Natural killer cell (primary cell): ENCODE measurements around the gene KITLG. TPM values are rescaled to one million over a fixed set of nuclear protein-coding genes. Genes with fewer than 3 reads are reported as not detected.

Experiments
- ATAC-seq, 3 donors: fragments of 150-1000 bp in 2 of 3; fragments of 200-7000 bp in 1 of 3; cut with Tn5 transposase; 1 replicate in 1 of 3; 2 replicates in 2 of 3; pipeline ENCODE4 v1.10.0; 2021; ENCODE audit warnings: mild to moderate bottlenecking in 2 of 3, moderate library complexity in 2 of 3
- DNase-seq, 2 donors: peaks; one replicate each; pipeline versions ENCODE4 v3.0.0 to v3.0.0-alpha.2; 2013 to 2021; ENCODE audit warnings: mixed read lengths in 1 of 2
- H3K27ac ChIP-seq: one replicate; pipeline ENCODE4 v1.5.1; 2013; ENCODE audit warnings: mild to moderate bottlenecking, low read length
- H3K27me3 ChIP-seq: one replicate; pipeline ENCODE4 v1.6.1; 2013; ENCODE audit warnings: low read length; ENCODE audit not compliant: control insufficient read depth, insufficient read depth
- H3K36me3 ChIP-seq: one replicate; pipeline ENCODE4 v1.6.1; 2013; ENCODE audit warnings: low read length; ENCODE audit not compliant: control insufficient read depth, insufficient read depth
- H3K4me1 ChIP-seq: one replicate; pipeline ENCODE4 v1.6.1; 2013; ENCODE audit warnings: low read length; ENCODE audit not compliant: control insufficient read depth, insufficient read depth
- H3K4me3 ChIP-seq: one replicate; pipeline ENCODE4 v1.5.1; 2013; ENCODE audit warnings: low read length
- H3K9me3 ChIP-seq: one replicate; pipeline ENCODE4 v1.6.1; 2013; ENCODE audit warnings: low read length; ENCODE audit not compliant: control insufficient read depth, insufficient read depth
- H3K27ac Mint-ChIP-seq, 2 donors: one replicate each; pipeline ENCODE4 v1.8.0; 2022; ENCODE audit warnings: mild to moderate bottlenecking in 2 of 2, mixed read lengths in 2 of 2, moderate library complexity in 1 of 2
- H3K27me3 Mint-ChIP-seq, 2 donors: one replicate each; pipeline ENCODE4 v1.8.0; 2022; ENCODE audit warnings: low read depth in 2 of 2, mixed read lengths in 2 of 2
- H3K36me3 Mint-ChIP-seq: one replicate; pipeline ENCODE4 v1.8.0; 2022; ENCODE audit warnings: mixed read lengths
- H3K4me1 Mint-ChIP-seq, 2 donors: one replicate each; pipeline ENCODE4 v1.8.0; 2022; ENCODE audit warnings: mixed read lengths in 2 of 2
- H3K4me3 Mint-ChIP-seq: one replicate; pipeline ENCODE4 v1.8.0; 2022; ENCODE audit warnings: mild to moderate bottlenecking, moderate library complexity, mixed read lengths
- H3K9me3 Mint-ChIP-seq, 2 donors: one replicate each; pipeline ENCODE4 v1.8.0; 2022; ENCODE audit warnings: mixed read lengths in 2 of 2
- CTCF ChIP-seq: fragments of 200-600 bp; IDR thresholded peaks from one replicate; pipeline ENCODE4 v1.8.0; 2022; ENCODE audit warnings: antibody characterized with exemption
- WGBS: methylation state at CpG from one replicate; pipeline ENCODE4 v1.1.7; 2013; ENCODE audit warnings: missing lambda C conversion rate; ENCODE audit not compliant: insufficient coverage; 5-methylcytosine and 5-hydroxymethylcytosine counted together
- intact Hi-C: fragments of 100-400 bp; cut with micrococcal nuclease; formaldehyde crosslinking; loops from one replicate; pipeline ENCODE4 v1.14.2; 2022
- total RNA-seq, 4 donors: library from RNA; stranded (reverse); fragments of 120-200 nt in 1 of 4; gene quantifications; one replicate each; pipeline versions ENCODE4 v1.2.3 to v1.2.4, GENCODE V29; 2013 to 2022

Gene KITLG
- total RNA-seq, 3 donors from 2014 or later (not counting 1 experiment from before 2014, with no cell fraction given) = not detected

GRCh38 chr12:88562846-88563582 is 17.3 kb downstream of the KITLG start:
- intact Hi-C loops = no loop called here
- DNase-seq = no peak
- no peak overlapping the region for H3K27ac Mint-ChIP-seq
- Histone ChIP-seq H3K27me3 (no peaks in the 10 kb centered on the region), H3K9me3 (no peaks in the 10 kb centered on the region), H3K27ac (no peak overlapping the region), H3K36me3 (no peaks in the 10 kb centered on the region), H3K4me3 (no peak overlapping the region), H3K4me1 (no peaks in the 10 kb centered on the region)
- H3K4me1 Mint-ChIP-seq = no peaks in the 10 kb centered on the region
- H3K27me3 Mint-ChIP-seq = no peaks in the 10 kb centered on the region
- no peak for TF ChIP-seq CTCF
- WGBS = 90% methylated on average over 3 of the region's 4 CpGs
- no peak overlapping the region for H3K4me3 Mint-ChIP-seq
- no peaks in the 10 kb centered on the region for H3K36me3 Mint-ChIP-seq
- peaks cover 0 to 3% of the 10 kb centered on the region in 2 donors for H3K9me3 Mint-ChIP-seq
- no peak for ATAC-seq

- Histone ChIP-seq H3K27ac (no peak overlapping the region), H3K4me3 (no peak overlapping the region), H3K36me3 (no peaks in the 10 kb centered on the region), H3K4me1 (no peaks in the 10 kb centered on the region), H3K27me3 (no peaks in the 10 kb centered on the region), H3K9me3 (no peaks in the 10 kb centered on the region)
- ATAC-seq (no peak), DNase-seq (no peak)
- no peak for TF ChIP-seq CTCF
- Mint-ChIP-seq H3K4me3 (no peak overlapping the region), H3K36me3 (no peaks in the 10 kb centered on the region), H3K27me3 (no peaks in the 10 kb centered on the region), H3K27ac (no peak overlapping the region), H3K9me3 (peaks cover 0 to 2% of the 10 kb centered on the region in 2 donors), H3K4me1 (no peaks in the 10 kb centered on the region)
- intact Hi-C loops = no loop called here
- 79% methylated on average over 2 of the region's 2 CpGs for WGBS
These were observed 18.1 kb downstream of the KITLG start for GRCh38 chr12:88562151-88562550.

GRCh38 chr12:88559772-88560171 is 20.5 kb downstream of the KITLG start:
- WGBS = 88% methylated on average over 2 of the region's 2 CpGs
- intact Hi-C loops = no loop called here
- no peak overlapping the region for H3K4me3 Mint-ChIP-seq
- peaks cover 2 to 5% of the 10 kb centered on the region in 2 donors for H3K9me3 Mint-ChIP-seq
- no peak for ATAC-seq
- no peak for DNase-seq
- no peak overlapping the region for H3K27ac Mint-ChIP-seq
- no peaks in the 10 kb centered on the region for H3K36me3 Mint-ChIP-seq
- Histone ChIP-seq H3K36me3 (no peaks in the 10 kb centered on the region), H3K9me3 (no peaks in the 10 kb centered on the region), H3K4me1 (no peaks in the 10 kb centered on the region), H3K27me3 (no peaks in the 10 kb centered on the region), H3K27ac (no peak overlapping the region), H3K4me3 (no peak overlapping the region)
- H3K27me3 Mint-ChIP-seq = no peaks in the 10 kb centered on the region
- no peaks in the 10 kb centered on the region for H3K4me1 Mint-ChIP-seq
- no peak for TF ChIP-seq CTCF

- Histone ChIP-seq H3K27me3 (no peaks in the 10 kb centered on the region), H3K27ac (no peak overlapping the region), H3K4me3 (no peak overlapping the region), H3K36me3 (no peaks in the 10 kb centered on the region), H3K4me1 (no peaks in the 10 kb centered on the region), H3K9me3 (no peaks in the 10 kb centered on the region)
- WGBS = 89% methylated on average over 7 of the region's 7 CpGs
- peaks cover 2 to 5% of the 10 kb centered on the region in 2 donors for H3K9me3 Mint-ChIP-seq
- DNase-seq = no peak
- no peaks in the 10 kb centered on the region for H3K27me3 Mint-ChIP-seq
- no peaks in the 10 kb centered on the region for H3K36me3 Mint-ChIP-seq
- TF ChIP-seq CTCF = no peak
- intact Hi-C loops = no loop called here
- H3K27ac Mint-ChIP-seq = no peak overlapping the region
- no peak overlapping the region for H3K4me3 Mint-ChIP-seq
- no peak for ATAC-seq
- H3K4me1 Mint-ChIP-seq = no peaks in the 10 kb centered on the region
These were observed 21.1 kb downstream of the KITLG start for GRCh38 chr12:88559199-88559598.
